Stimulated activated CD4-positive, alpha-beta T cell treated with anti-CD3 and anti-CD28 coated beads, Interleukin-2, amount 100 ng/mL, for 24 hours (primary cell): ENCODE measurements around the gene HEATR5B.
"Not testable (repeated sequence)": the region's sequence is repeated elsewhere in the genome, so short reads cannot be mapped to it uniquely, and the experiment has no call there.

Source experiments
- DNase-seq, 2 donors: peaks; one replicate each; pipeline ENCODE4 v3.0.0-alpha.2; 2020

HEATR5B gene

DNA sequence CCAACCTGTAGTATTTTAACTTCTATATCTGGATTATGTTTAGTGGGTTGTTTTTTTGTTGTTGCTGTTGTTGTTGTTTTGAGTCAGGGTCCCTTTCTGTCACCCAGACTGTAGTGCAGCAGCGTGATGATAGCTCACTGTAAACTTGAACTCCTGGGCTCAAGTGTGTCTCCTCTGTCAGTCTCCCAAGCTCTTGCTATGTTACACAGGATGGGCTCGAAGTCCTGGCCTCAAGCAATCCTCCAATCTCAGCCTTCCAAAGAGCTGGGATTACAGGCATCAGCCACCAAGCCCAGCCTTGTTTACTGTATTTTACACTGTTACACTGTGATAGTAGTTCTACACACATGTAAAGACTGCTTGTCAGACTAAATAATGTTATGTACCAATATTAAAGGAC, 108.1 kb downstream of the HEATR5B start:
- no peak for DNase-seq

GRCh38 chr2:36975306-36975705, 108.9 kb downstream of the HEATR5B start:
- DNase-seq: no peak

DNA sequence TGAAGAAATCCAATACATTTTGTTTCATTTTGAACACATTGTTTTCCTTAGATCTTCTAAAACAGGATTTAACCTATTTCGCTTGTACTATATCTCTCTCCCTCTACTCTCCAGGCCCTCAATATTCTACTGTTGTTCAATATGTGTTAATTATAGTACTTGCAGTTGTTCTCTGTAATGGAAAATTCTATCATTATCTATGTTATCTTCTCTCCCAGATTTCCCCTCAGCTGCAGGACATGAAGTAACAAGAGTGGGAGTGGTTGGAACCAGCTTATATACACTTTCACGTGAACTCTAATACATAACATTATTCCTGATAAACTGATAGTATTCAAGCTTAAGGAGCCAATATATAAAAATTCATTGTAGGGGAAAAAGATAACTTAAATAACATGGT, 110.9 kb downstream of the HEATR5B start:
- DNase-seq: no peak

DNA sequence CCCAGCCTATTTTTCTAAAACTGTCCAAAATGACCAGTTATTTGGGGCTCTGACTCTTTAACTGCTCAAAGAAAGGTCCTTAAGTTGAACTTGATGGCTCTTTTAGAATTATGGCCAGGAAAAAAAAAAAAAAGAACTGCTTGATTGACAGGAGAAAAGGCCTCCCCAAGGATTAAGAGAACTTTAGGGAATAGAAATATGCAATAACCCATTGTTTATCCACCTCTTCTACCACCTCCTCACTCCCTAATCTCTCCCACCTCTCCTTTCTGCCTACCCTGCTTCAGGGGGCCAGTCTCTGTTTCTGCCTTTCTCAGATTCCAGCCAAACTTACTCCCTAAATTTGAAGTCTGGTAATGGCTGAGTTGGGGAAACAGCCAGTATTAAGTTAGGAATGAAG, 112.2 kb downstream of the HEATR5B start:
- DNase-seq: no peak

DNA sequence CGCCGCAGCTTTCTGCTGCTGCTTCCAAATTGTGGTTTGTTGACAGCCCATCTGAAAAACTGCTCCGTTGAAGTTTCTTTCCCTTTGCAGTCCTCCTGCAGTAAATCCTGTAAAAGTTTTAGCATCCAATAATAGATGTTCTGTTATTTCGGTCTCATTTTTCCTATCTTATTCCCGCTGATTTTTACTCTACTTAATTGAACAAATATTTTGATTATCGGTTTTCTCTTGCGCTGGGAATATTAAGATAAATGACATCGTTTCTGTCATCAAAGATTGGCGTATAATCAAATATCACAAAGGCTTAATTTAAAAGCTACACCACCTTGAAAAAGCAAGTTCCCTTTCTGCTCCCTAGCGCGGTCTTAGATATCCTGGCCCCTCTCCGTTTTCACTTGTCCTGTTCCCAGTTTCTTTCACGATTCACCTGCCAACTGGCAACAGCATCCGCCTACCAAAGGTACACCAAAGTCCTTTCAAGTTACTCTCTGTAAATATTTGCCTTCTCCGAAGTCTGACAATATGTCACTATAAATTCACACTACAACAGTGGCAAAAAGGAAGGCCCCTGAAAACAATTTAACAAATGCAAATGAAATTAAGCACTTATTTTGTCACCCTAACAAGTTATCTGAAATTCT, 116.8 kb downstream of the HEATR5B start:
- DNase-seq: no peak

DNA sequence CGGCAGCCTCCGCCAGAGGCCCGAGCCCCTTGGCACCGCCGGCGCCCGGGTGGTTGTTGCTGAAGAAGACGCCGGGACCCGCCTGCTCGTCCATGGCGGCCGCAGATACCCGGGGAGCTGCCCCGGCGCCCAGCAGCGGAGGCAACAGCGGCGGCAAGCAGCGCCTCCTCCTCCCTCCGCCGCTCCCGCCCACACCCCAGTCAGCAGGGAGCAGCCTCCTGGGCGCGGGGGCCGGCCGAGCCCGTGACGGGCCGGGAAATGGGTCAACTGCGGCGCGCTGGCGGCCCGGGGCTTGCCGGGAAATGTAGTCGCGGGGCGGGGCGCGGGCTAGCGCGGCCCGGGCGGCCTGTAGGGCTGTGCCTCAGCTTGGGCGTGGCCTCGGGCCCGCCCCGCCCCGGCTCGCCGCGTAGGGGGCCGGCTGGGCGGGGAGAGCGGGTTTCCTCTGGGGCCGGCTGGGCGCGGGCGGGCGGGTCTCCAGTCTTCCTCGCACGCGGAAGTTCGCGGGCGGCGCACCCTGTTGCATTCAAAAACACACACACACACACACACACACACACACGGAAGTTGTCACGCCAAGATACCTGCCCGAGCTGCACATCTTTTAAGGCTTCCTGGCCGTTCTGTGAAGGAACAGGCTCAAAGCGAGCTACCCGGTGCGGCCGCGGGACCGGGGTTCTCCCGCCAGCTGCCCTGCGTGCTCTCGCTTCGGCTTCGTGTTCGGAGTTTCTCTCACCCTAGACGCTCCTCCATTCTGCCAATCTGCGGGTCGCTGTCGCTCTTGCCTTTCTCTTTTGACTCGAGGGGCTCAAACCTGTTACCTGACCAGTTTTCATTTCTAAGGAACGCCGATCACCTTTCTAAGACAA, 117.6 kb downstream of the HEATR5B start, which contains the start of gene STRN:
STRN (minus strand) TSS at position 167 of the 866 bp plus-strand sequence; CDS start at position 94, 73 bp downstream.
- peak; percentile 97 for DNase-seq

DNA sequence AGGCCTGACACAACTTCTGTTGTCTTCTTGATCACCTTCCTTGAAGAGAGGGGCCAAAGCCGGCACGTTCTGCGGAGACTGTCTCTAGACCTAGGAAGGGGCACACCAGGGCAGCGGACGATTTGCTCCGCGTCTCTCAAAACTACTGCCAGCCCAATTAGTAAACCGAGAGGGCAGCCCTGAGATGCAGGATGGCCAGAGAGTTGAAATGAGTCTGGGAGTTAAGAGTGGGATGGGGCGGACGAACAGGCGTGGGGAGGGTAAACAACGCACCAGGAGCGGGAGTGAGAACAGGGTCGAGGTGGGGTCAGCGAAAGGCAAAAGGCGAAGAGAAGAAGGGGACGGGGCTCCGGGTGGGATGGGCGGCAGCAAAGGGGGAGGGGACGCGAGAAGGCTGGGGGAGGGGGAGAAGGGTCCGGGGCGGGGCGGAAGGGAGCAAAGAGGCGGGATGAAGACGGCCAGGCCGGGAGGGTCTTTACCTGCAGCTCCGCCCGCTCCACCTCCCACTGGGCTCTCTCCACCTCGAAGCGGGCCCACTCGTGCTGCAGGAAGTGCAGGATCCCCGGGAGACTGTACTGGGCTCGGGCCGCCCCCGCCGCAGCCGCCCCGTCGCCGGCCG, 118.3 kb downstream of the HEATR5B start:
- peak; percentile 52 to 59 for DNase-seq

GRCh38 chr2:36965206-36965605, 119.0 kb downstream of the HEATR5B start:
- no peak for DNase-seq

- no peak for DNase-seq
Measured at GRCh38 chr2:36964496-36965058, 119.6 kb downstream of the HEATR5B start.

DNA sequence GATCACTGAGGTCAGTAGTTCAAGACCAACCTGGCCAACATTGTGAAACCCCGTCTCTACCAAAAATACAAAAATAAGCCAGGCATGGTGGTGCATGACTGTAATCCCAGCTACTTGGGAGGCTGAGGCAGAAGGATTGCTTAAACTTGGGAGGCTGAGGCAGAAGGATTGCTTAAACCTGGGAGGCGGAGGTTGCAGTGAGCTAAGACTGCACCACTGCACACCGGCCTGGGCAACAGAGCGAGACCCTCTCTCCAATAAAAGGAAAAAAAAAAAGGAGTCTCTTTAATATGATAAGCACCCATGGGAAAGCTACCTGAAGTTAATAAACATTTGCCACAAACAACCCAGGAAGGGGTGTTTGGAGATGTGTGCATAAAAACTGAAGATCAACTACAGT, 120.4 kb downstream of the HEATR5B start:
- DNase-seq: no peak

DNA sequence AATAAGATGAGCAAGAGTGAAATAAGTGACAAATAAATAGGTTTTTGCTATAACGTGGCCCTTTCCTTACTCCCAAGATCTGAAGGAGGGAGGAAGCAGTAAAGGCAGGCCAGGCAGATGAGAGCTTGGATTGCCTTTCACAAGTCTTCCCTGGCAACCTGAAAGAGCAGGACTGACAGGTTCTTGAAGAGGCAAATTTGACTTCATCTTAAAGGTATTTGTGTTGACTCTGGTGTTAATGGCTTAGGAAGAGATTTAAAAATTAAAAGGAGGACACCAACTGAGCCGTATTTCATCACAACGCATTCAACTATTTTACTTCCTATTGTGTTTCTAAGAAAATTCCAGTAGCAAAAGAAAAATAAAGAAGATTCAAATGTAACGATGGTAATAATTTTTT, 121.1 kb downstream of the HEATR5B start:
- DNase-seq: no peak

- DNase-seq: no peak
Measured at GRCh38 chr2:36960773-36961172, 123.4 kb downstream of the HEATR5B start.

DNA sequence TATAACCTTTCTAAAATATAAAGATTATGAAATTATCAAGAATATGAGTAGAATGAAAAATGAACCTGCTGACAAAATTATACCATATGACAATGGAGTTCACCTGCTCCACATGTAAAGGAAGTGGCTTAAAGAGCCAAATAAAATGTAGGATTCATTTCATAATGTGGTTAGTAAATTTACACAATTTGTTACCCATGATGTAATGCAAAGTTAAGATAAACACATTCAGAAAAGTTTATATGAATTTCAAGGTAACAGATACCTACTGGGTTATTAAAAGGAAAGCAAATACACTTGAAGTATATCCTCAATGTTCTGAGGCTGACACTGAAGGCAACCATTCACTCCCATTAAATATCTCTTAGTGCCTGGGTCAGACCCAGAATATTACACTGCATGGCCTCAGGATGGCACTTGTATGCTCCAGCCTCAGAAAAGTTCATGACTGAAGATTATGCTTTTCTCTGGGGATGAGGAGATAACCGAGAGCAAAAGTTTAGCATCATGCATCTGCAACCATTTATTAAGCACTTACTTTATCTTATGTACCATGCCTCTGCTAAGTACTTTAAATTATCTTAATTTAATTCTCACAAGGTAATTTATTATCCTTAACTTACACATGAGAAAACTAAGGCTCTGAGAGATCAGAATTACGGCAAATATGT, 124.0 kb downstream of the HEATR5B start:
- no peak for DNase-seq

GRCh38 chr2:36954977-36955607, 129.1 kb downstream of the HEATR5B start:
- DNase-seq: no peak

GRCh38 chr2:36952748-36953197, 131.4 kb downstream of the HEATR5B start:
- no peak for DNase-seq

DNA sequence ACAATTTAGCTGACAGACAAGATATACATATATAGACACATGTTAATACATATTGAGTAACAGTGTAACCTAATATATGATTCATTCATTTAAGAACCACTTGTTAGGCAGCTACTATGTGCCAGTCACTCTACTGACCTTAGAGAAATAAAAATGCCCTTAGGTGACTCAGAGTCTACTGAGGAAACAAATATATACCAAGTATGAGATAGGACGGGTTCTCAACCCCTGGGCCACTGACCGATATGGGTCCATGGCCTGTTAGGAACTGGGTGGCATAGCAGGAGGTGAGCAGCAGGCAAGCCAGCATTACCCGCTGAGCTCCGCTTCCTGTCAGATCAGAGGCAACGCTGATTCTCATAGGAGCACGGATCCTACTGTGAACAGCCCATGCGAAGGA, 132.6 kb downstream of the HEATR5B start:
- no peak for DNase-seq

DNA sequence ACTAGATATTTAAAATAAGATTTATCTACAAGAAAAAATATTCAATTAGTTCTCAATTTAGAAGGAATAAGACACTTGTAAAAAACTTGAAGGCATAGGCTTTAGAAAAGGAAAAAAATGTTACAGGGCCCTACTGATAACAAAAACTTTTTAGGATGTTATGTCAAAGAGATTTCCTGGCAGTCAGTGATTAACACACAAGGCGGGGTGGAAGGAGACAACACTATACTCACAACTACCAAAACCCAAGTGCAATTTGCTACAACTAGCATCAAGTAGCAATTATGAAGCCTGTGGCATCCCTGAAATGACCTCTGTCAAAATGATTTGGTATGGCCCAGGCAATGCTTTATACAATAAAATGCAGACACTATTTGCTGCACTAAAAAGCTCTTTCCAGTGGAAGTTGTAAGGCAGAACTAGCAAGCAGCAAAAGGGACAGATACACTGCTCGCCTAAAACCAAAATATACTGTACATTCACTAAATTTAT, 133.1 kb downstream of the HEATR5B start:
- no peak for DNase-seq

- no peak for DNase-seq
Measured at GRCh38 chr2:36949845-36950244, 134.3 kb downstream of the HEATR5B start.

- DNase-seq: not testable (repeated sequence)
Measured at GRCh38 chr2:36945240-36945639, 138.9 kb downstream of the HEATR5B start.

- DNase-seq: no peak
Measured at GRCh38 chr2:36941867-36942266, 142.3 kb downstream of the HEATR5B start.

DNA sequence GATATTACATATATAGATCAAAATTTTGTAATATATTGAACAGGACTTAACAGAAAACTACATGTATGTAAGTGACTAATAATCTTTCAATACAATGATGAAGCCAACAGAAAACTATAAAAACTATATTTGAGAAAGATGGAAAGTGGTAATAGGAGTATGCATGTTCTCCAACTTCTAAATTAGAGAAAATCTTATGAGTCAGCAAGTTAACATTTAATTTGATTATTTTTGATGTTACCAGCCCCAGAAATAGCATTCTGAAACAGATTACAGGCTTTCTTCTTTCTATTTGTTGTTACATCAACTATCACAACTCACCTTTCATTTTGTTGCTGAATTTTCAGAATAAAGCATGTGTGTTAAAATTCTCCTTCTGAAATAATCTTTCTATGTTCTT, 147.6 kb downstream of the HEATR5B start:
- DNase-seq: not testable (repeated sequence)

DNA sequence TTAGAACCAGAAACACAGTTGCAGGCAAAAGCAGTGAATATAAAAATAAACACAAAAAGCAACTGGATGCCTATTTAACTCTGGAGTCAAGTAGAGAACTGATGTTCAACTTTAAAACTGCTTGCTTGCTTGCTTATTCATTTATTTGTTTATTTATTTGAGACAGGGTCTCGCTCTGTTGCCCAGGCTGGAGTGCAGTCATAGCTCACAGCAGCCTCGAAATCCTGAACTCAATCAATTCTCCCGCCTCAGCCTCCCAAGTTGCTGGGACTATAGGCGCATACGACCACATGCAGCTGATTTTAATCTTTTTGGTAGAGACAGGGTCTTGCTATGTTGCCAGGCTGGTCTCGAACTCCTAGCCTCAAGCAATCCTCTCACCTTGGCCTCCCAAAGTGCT, 152.5 kb downstream of the HEATR5B start:
- DNase-seq: not testable (repeated sequence)
